ENCODE results near the gene GRK2. TPM values are rescaled to one million over a fixed set of nuclear protein-coding genes. Genes with fewer than 3 reads are reported as not detected.

GRK2 gene
- total RNA-seq, 1 experiment from 2014 or later, result 56.3 TPM

- Histone ChIP-seq H2AFZ (ENCODE audit: low read length) (no peak overlapping the region), H3K23ac (ENCODE audit: insufficient read length, low read depth, low read length) (no peak overlapping the region), H3K27ac (ENCODE audit: insufficient read length, low read depth, low read length) (no peak overlapping the region), H3K18ac (ENCODE audit: insufficient read length, low read depth, low read length) (no peak overlapping the region), H4K8ac (replicated peaks; ENCODE audit: insufficient read length, low read depth, low read length) (no peak overlapping the region), H3K9me3 (ENCODE audit: control insufficient read depth, low read depth, low read length) (no peaks in the 10 kb centered on the region), H4K91ac (ENCODE audit: insufficient read length, low read depth, low read length) (no peak overlapping the region), H4K20me1 (ENCODE audit: control insufficient read depth, insufficient read depth, insufficient read length) (peaks cover 3% of the 10 kb centered on the region), H3K4ac (ENCODE audit: low read depth, low read length) (no peak overlapping the region), H3K79me1 (ENCODE audit: insufficient read depth, low read depth, low read length, poor library complexity, severe bottlenecking) (no peaks in the 10 kb centered on the region), H3K23me2 (ENCODE audit: insufficient read length, low read depth, low read length, poor library complexity, severe bottlenecking) (peaks cover 8% of the 10 kb centered on the region), H2BK120ac (ENCODE audit: low read depth, low read length, poor library complexity, severe bottlenecking) (no peak overlapping the region), H3K4me2 (ENCODE audit: insufficient read depth, insufficient read length, low read length) (peak overlapping the region; percentile 31), H2BK5ac (ENCODE audit: insufficient read length, low read length) (no peak overlapping the region), H2AK5ac (ENCODE audit: insufficient read length, low read length) (no peak overlapping the region), H3T11ph (ENCODE audit: low read length) (no peak overlapping the region), H3K4me1 (ENCODE audit: insufficient read depth, low read length) (peaks cover 12% of the 10 kb centered on the region), H3K27me3 (ENCODE audit: insufficient read depth, low read length) (no peaks in the 10 kb centered on the region; the same call in 1 of the 2 replicates), H2BK15ac (ENCODE audit: low read depth, low read length) (no peak overlapping the region), H2BK12ac (ENCODE audit: insufficient read length, low read depth, low read length) (no peak overlapping the region), H3K56ac (ENCODE audit: insufficient read length, low read depth, low read length) (no peak overlapping the region), H3K14ac (ENCODE audit: insufficient read depth, low read length) (no peak overlapping the region), H3K9ac (ENCODE audit: extremely low read depth, insufficient read length, low read length) (no peak overlapping the region), H4K5ac (ENCODE audit: insufficient read length, low read depth, low read length) (no peak overlapping the region), H3K79me2 (ENCODE audit: insufficient read depth, low read length) (peaks cover 12% of the 10 kb centered on the region; the same call in 1 of the 2 replicates), H2BK20ac (ENCODE audit: low read depth, low read length, poor library complexity, severe bottlenecking) (no peak overlapping the region)
- peaks cover 31 to 37% of the 10 kb centered on the region in 2 experiments for H3K4me1 Mint-ChIP-seq
- no CpG with 5 or more reads among the region's 15 CpGs for WGBS (ENCODE audit: extremely low coverage, insufficient read length, low lambda C conversion rate)
- H3K4me3 Mint-ChIP-seq, result peak overlapping the region in 1 of 2 experiments; percentile 73; a peak in 4 of 5 replicates
- peaks cover 0 to 11% (median 10%) of the 10 kb centered on the region in 3 experiments; a peak in 5 of 7 replicates for H3K36me3 Mint-ChIP-seq (ENCODE audit: insufficient read depth in 1 of 3, low read depth in 3 of 3)
- TF ChIP-seq CTCF (conservative IDR thresholded peaks at IDR 0.05), result no peak
- no peaks in the 10 kb centered on the region for H3K9me3 Mint-ChIP-seq
- H3K27me3 Mint-ChIP-seq (ENCODE audit: low read depth), result peaks cover 15% of the 10 kb centered on the region
- peak overlapping the region in 2 of 3 experiments; percentile 63 to 83; a peak in 3 of 7 replicates for H3K27ac Mint-ChIP-seq
- DNase-seq, result no peak
These were observed 3.4 kb downstream of the GRK2 start for GRCh38 chr11:67269401-67270255.

All from H9 (cell line).